ENCODE data around the gene RTL9.
"Not testable (repeated sequence)": the region's sequence is repeated elsewhere in the genome, so short reads cannot be mapped to it uniquely, and the experiment has no call there.

RTL9 gene

GRCh38 chrX:110321670-110322069 is 37.0 kb upstream of the RTL9 start:
- H3K4me1 ChIP-seq (ENCODE audit: control insufficient read depth, insufficient read depth, low read length), result no peaks in the 10 kb centered on the region
- H3K36me3 ChIP-seq (ENCODE audit: control insufficient read depth, insufficient read depth, low read length), result no peaks in the 10 kb centered on the region
- no peak overlapping the region for H3K9ac ChIP-seq (ENCODE audit: low read length)
- H3K27ac ChIP-seq (ENCODE audit: low read depth, low read length), result no peak overlapping the region
- H3K27me3 ChIP-seq (ENCODE audit: control insufficient read depth, insufficient read depth, low read length), result peaks cover 2% of the 10 kb centered on the region
- no peak overlapping the region for H3K4me3 ChIP-seq (ENCODE audit: low read length)

GRCh38 chrX:110322603-110323002 is 36.0 kb upstream of the RTL9 start:
- Histone ChIP-seq H3K9ac (ENCODE audit: low read length) (no peak overlapping the region), H3K27ac (ENCODE audit: low read depth, low read length) (no peak overlapping the region), H3K4me3 (ENCODE audit: low read length) (no peak overlapping the region), H3K27me3 (ENCODE audit: control insufficient read depth, insufficient read depth, low read length) (no peaks in the 10 kb centered on the region), H3K4me1 (ENCODE audit: control insufficient read depth, insufficient read depth, low read length) (no peaks in the 10 kb centered on the region), H3K36me3 (ENCODE audit: control insufficient read depth, insufficient read depth, low read length) (no peaks in the 10 kb centered on the region)

- no peaks in the 10 kb centered on the region for H3K36me3 ChIP-seq (ENCODE audit: control insufficient read depth, insufficient read depth, low read length)
- H3K27ac ChIP-seq (ENCODE audit: low read depth, low read length), result no peak overlapping the region
- no peak overlapping the region for H3K4me3 ChIP-seq (ENCODE audit: low read length)
- no peaks in the 10 kb centered on the region for H3K27me3 ChIP-seq (ENCODE audit: control insufficient read depth, insufficient read depth, low read length)
- no peaks in the 10 kb centered on the region for H3K4me1 ChIP-seq (ENCODE audit: control insufficient read depth, insufficient read depth, low read length)
- no peak overlapping the region for H3K9ac ChIP-seq (ENCODE audit: low read length)
These were observed 31.9 kb upstream of the RTL9 start for GRCh38 chrX:110326712-110327111.

GRCh38 chrX:110327336-110327735 is 31.3 kb upstream of the RTL9 start:
- Histone ChIP-seq H3K9ac (ENCODE audit: low read length) (no peak overlapping the region), H3K27me3 (ENCODE audit: control insufficient read depth, insufficient read depth, low read length) (no peaks in the 10 kb centered on the region), H3K36me3 (ENCODE audit: control insufficient read depth, insufficient read depth, low read length) (no peaks in the 10 kb centered on the region), H3K4me3 (ENCODE audit: low read length) (no peak overlapping the region), H3K27ac (ENCODE audit: low read depth, low read length) (no peak overlapping the region), H3K4me1 (ENCODE audit: control insufficient read depth, insufficient read depth, low read length) (no peaks in the 10 kb centered on the region)

GRCh38 chrX:110328613-110329012 is 30.0 kb upstream of the RTL9 start:
- H3K36me3 ChIP-seq (ENCODE audit: control insufficient read depth, insufficient read depth, low read length); H3K4me1 ChIP-seq (ENCODE audit: control insufficient read depth, insufficient read depth, low read length); H3K27ac ChIP-seq (ENCODE audit: low read depth, low read length); H3K9ac ChIP-seq (ENCODE audit: low read length); H3K4me3 ChIP-seq (ENCODE audit: low read length); H3K27me3 ChIP-seq (ENCODE audit: control insufficient read depth, insufficient read depth, low read length): not testable (repeated sequence)

- Histone ChIP-seq H3K27me3 (ENCODE audit: control insufficient read depth, insufficient read depth, low read length) (no peaks in the 10 kb centered on the region), H3K4me3 (ENCODE audit: low read length) (no peak overlapping the region), H3K27ac (ENCODE audit: low read depth, low read length) (no peak overlapping the region), H3K36me3 (ENCODE audit: control insufficient read depth, insufficient read depth, low read length) (no peaks in the 10 kb centered on the region), H3K4me1 (ENCODE audit: control insufficient read depth, insufficient read depth, low read length) (no peaks in the 10 kb centered on the region), H3K9ac (ENCODE audit: low read length) (no peak overlapping the region)
These were observed 27.1 kb upstream of the RTL9 start for GRCh38 chrX:110331444-110332030.

GRCh38 chrX:110333458-110333857 is 25.2 kb upstream of the RTL9 start:
- H3K4me1 ChIP-seq (ENCODE audit: control insufficient read depth, insufficient read depth, low read length); H3K4me3 ChIP-seq (ENCODE audit: low read length); H3K9ac ChIP-seq (ENCODE audit: low read length); H3K27ac ChIP-seq (ENCODE audit: low read depth, low read length); H3K36me3 ChIP-seq (ENCODE audit: control insufficient read depth, insufficient read depth, low read length); H3K27me3 ChIP-seq (ENCODE audit: control insufficient read depth, insufficient read depth, low read length): not testable (repeated sequence)

- H3K4me1 ChIP-seq (ENCODE audit: control insufficient read depth, insufficient read depth, low read length), result no peaks in the 10 kb centered on the region
- no peak overlapping the region for H3K9ac ChIP-seq (ENCODE audit: low read length)
- H3K27ac ChIP-seq (ENCODE audit: low read depth, low read length), result no peak overlapping the region
- H3K27me3 ChIP-seq (ENCODE audit: control insufficient read depth, insufficient read depth, low read length), result no peaks in the 10 kb centered on the region
- H3K4me3 ChIP-seq (ENCODE audit: low read length), result no peak overlapping the region
- H3K36me3 ChIP-seq (ENCODE audit: control insufficient read depth, insufficient read depth, low read length), result no peaks in the 10 kb centered on the region
These were observed 19.7 kb upstream of the RTL9 start for GRCh38 chrX:110338935-110339334.

- H3K9ac ChIP-seq (ENCODE audit: low read length), result no peak overlapping the region
- no peaks in the 10 kb centered on the region for H3K4me1 ChIP-seq (ENCODE audit: control insufficient read depth, insufficient read depth, low read length)
- H3K27ac ChIP-seq (ENCODE audit: low read depth, low read length), result no peak overlapping the region
- no peak overlapping the region for H3K4me3 ChIP-seq (ENCODE audit: low read length)
- no peaks in the 10 kb centered on the region for H3K27me3 ChIP-seq (ENCODE audit: control insufficient read depth, insufficient read depth, low read length)
- H3K36me3 ChIP-seq (ENCODE audit: control insufficient read depth, insufficient read depth, low read length), result no peaks in the 10 kb centered on the region
These were observed 17.2 kb upstream of the RTL9 start for GRCh38 chrX:110341189-110342035.

- no peaks in the 10 kb centered on the region for H3K4me1 ChIP-seq (ENCODE audit: control insufficient read depth, insufficient read depth, low read length)
- H3K27ac ChIP-seq (ENCODE audit: low read depth, low read length), result no peak overlapping the region
- no peaks in the 10 kb centered on the region for H3K27me3 ChIP-seq (ENCODE audit: control insufficient read depth, insufficient read depth, low read length)
- no peaks in the 10 kb centered on the region for H3K36me3 ChIP-seq (ENCODE audit: control insufficient read depth, insufficient read depth, low read length)
- H3K4me3 ChIP-seq (ENCODE audit: low read length), result no peak overlapping the region
- H3K9ac ChIP-seq (ENCODE audit: low read length), result no peak overlapping the region
These were observed 12.0 kb upstream of the RTL9 start for GRCh38 chrX:110346681-110347080.

GRCh38 chrX:110359273-110359672 is 625 bp downstream of the RTL9 start:
- Histone ChIP-seq H3K9ac (ENCODE audit: low read length) (no peak overlapping the region), H3K36me3 (ENCODE audit: control insufficient read depth, insufficient read depth, low read length) (no peaks in the 10 kb centered on the region), H3K4me3 (ENCODE audit: low read length) (no peak overlapping the region), H3K27ac (ENCODE audit: low read depth, low read length) (no peak overlapping the region), H3K4me1 (ENCODE audit: control insufficient read depth, insufficient read depth, low read length) (no peaks in the 10 kb centered on the region), H3K27me3 (ENCODE audit: control insufficient read depth, insufficient read depth, low read length) (peaks cover 4% of the 10 kb centered on the region)

GRCh38 chrX:110363244-110363643 is 4.6 kb downstream of the RTL9 start:
- no peaks in the 10 kb centered on the region for H3K36me3 ChIP-seq (ENCODE audit: control insufficient read depth, insufficient read depth, low read length)
- H3K9ac ChIP-seq (ENCODE audit: low read length), result no peak overlapping the region

GRCh38 chrX:110373310-110373709 is 14.7 kb downstream of the RTL9 start:
- Histone ChIP-seq H3K4me3 (ENCODE audit: low read length) (no peak overlapping the region), H3K27ac (ENCODE audit: low read depth, low read length) (no peak overlapping the region), H3K9ac (ENCODE audit: low read length) (no peak overlapping the region), H3K4me1 (ENCODE audit: control insufficient read depth, insufficient read depth, low read length) (no peaks in the 10 kb centered on the region), H3K27me3 (ENCODE audit: control insufficient read depth, insufficient read depth, low read length) (no peaks in the 10 kb centered on the region), H3K36me3 (ENCODE audit: control insufficient read depth, insufficient read depth, low read length) (no peaks in the 10 kb centered on the region)

More at GRCh38 chrX:110363244-110363643, 4.6 kb downstream of the RTL9 start:
- H3K27ac ChIP-seq (ENCODE audit: low read depth, low read length), result no peak overlapping the region
- no peaks in the 10 kb centered on the region for H3K4me1 ChIP-seq (ENCODE audit: control insufficient read depth, insufficient read depth, low read length)
- H3K27me3 ChIP-seq (ENCODE audit: control insufficient read depth, insufficient read depth, low read length), result peaks cover 4% of the 10 kb centered on the region
- H3K4me3 ChIP-seq (ENCODE audit: low read length), result no peak overlapping the region
